Activated B cell treated with CpG ODN at 0.5 μM for 24 hours (primary cell): ENCODE data around the gene SLC6A19. TPM values are rescaled to one million over a fixed set of nuclear protein-coding genes. Genes with fewer than 3 reads are reported as not detected.

Source experiments
- ATAC-seq: fragments of 200-7000 bp; cut with Tn5 transposase; one replicate; pipeline ENCODE4 v1.10.0; 2021; ENCODE audit warnings: low read depth, mild to moderate bottlenecking, moderate library complexity
- CTCF ChIA-PET: fragments of 350-600 bp; sonication (Branson Sonifier 250); formaldehyde crosslinking; loops from one replicate; lab custom pipeline; 2021; ENCODE audit warnings: antibody characterized with exemption; lab: Charles Lee
- POLR2A ChIA-PET: fragments of 350-600 bp; sonication (Branson Sonifier 250); formaldehyde crosslinking; loops from one replicate; lab custom pipeline; 2021; ENCODE audit warnings: antibody characterized with exemption; lab: Charles Lee
- DNase-seq: peaks from one replicate; pipeline ENCODE4 v3.0.0; 2022
- H3K27ac Mint-ChIP-seq: one replicate; pipeline ENCODE4 v1.8.0; 2020; ENCODE audit warnings: mixed read lengths
- H3K27me3 Mint-ChIP-seq: one replicate; pipeline ENCODE4 v1.8.0; 2021; ENCODE audit warnings: mixed read lengths
- H3K36me3 Mint-ChIP-seq: one replicate; pipeline ENCODE4 v1.8.0; 2021; ENCODE audit warnings: low read depth, mixed read lengths
- H3K4me1 Mint-ChIP-seq: one replicate; pipeline ENCODE4 v1.8.0; 2021; ENCODE audit warnings: mixed read lengths
- H3K4me3 Mint-ChIP-seq: one replicate; pipeline ENCODE4 v1.8.0; 2020; ENCODE audit warnings: mild to moderate bottlenecking, mixed read lengths
- H3K9me3 Mint-ChIP-seq: one replicate; pipeline ENCODE4 v1.8.0; 2020; ENCODE audit warnings: mixed read lengths
- CTCF ChIP-seq: fragments of 200-600 bp; IDR thresholded peaks from one replicate; pipeline ENCODE4 v1.8.0; 2022; ENCODE audit warnings: antibody characterized with exemption, mild to moderate bottlenecking
- intact Hi-C: fragments of 100-400 bp; cut with micrococcal nuclease; formaldehyde crosslinking; loops from one replicate; pipeline ENCODE4 v1.15.1; 2024
- total RNA-seq: library from RNA; stranded (reverse); gene quantifications from 2 replicates; pipeline ENCODE4 v1.2.3, GENCODE V29; 2022

Gene SLC6A19
- total RNA-seq, 1 donor from 2014 or later = not detected

GRCh38 chr5:1213508-1214162 is 12.2 kb downstream of the SLC6A19 start:
- intact Hi-C loops = no loop called here
- no peaks in the 10 kb centered on the region for H3K4me1 Mint-ChIP-seq
- no peak for TF ChIP-seq CTCF
- DNase-seq (no peak), ATAC-seq (no peak)
- no peak overlapping the region for H3K27ac Mint-ChIP-seq
- H3K9me3 Mint-ChIP-seq = peaks cover 3% of the 10 kb centered on the region
- H3K27me3 Mint-ChIP-seq = peaks cover 9% of the 10 kb centered on the region
- CTCF ChIA-PET = no interaction called here
- no peaks in the 10 kb centered on the region for H3K36me3 Mint-ChIP-seq
- POLR2A ChIA-PET = no interaction called here
- no peak overlapping the region for H3K4me3 Mint-ChIP-seq

GRCh38 chr5:1214163-1214935 is 13.0 kb downstream of the SLC6A19 start:
- DNase-seq (no peak), ATAC-seq (no peak)
- intact Hi-C loops = no loop called here
- H3K4me1 Mint-ChIP-seq = no peaks in the 10 kb centered on the region
- peaks cover 3% of the 10 kb centered on the region for H3K9me3 Mint-ChIP-seq
- CTCF ChIA-PET = no interaction called here
- H3K27me3 Mint-ChIP-seq = peaks cover 11% of the 10 kb centered on the region
- TF ChIP-seq CTCF = no peak
- H3K27ac Mint-ChIP-seq = no peak overlapping the region
- POLR2A ChIA-PET = no interaction called here
- H3K4me3 Mint-ChIP-seq = no peak overlapping the region
- no peaks in the 10 kb centered on the region for H3K36me3 Mint-ChIP-seq

GRCh38 chr5:1214936-1215220 is 13.5 kb downstream of the SLC6A19 start:
- H3K4me1 Mint-ChIP-seq = no peaks in the 10 kb centered on the region
- no peaks in the 10 kb centered on the region for H3K36me3 Mint-ChIP-seq
- ATAC-seq (no peak), DNase-seq (no peak)
- H3K27me3 Mint-ChIP-seq = peaks cover 13% of the 10 kb centered on the region
- no peak for TF ChIP-seq CTCF
- ChIA-PET CTCF (no interaction called here), POLR2A (no interaction called here)
- H3K9me3 Mint-ChIP-seq = peaks cover 3% of the 10 kb centered on the region
- no peak overlapping the region for H3K4me3 Mint-ChIP-seq
- intact Hi-C loops = no loop called here
- no peak overlapping the region for H3K27ac Mint-ChIP-seq

- Mint-ChIP-seq H3K36me3 (no peaks in the 10 kb centered on the region), H3K4me3 (no peak overlapping the region), H3K4me1 (no peaks in the 10 kb centered on the region), H3K9me3 (peaks cover 3% of the 10 kb centered on the region), H3K27me3 (peaks cover 13% of the 10 kb centered on the region), H3K27ac (no peak overlapping the region)
- DNase-seq = no peak
- POLR2A ChIA-PET = no interaction called here
- intact Hi-C loops = no loop called here
- CTCF ChIA-PET = no interaction called here
- no peak for ATAC-seq
- TF ChIP-seq CTCF = no peak
Observed at GRCh38 chr5:1215320-1216096, 14.1 kb downstream of the SLC6A19 start.

GRCh38 chr5:1216211-1216917 is 15.0 kb downstream of the SLC6A19 start:
- peaks cover 13% of the 10 kb centered on the region for H3K27me3 Mint-ChIP-seq
- H3K4me3 Mint-ChIP-seq = no peak overlapping the region
- CTCF ChIA-PET = no interaction called here
- H3K9me3 Mint-ChIP-seq = peaks cover 3% of the 10 kb centered on the region
- DNase-seq (no peak), ATAC-seq (no peak)
- POLR2A ChIA-PET = no interaction called here
- intact Hi-C loops = no loop called here
- H3K27ac Mint-ChIP-seq = no peak overlapping the region
- no peak for TF ChIP-seq CTCF
- no peaks in the 10 kb centered on the region for H3K4me1 Mint-ChIP-seq
- no peaks in the 10 kb centered on the region for H3K36me3 Mint-ChIP-seq
